ENCODE results near the gene CHRNA10. TPM values are rescaled to one million over a fixed set of nuclear protein-coding genes. Genes with fewer than 3 reads are reported as not detected.

Gene CHRNA10
- total RNA-seq, 1 experiment from 2014 or later: 0.28 TPM

GRCh38 chr11:3635641-3636375 is 35.4 kb downstream of the CHRNA10 start:
- no peak for DNase-seq (ENCODE audit: low spot score)

- no peak for DNase-seq (ENCODE audit: low spot score)
These were observed 39.0 kb downstream of the CHRNA10 start for GRCh38 chr11:3632070-3632660.

- DNase-seq (ENCODE audit: low spot score): peak; percentile 61
These were observed 39.9 kb downstream of the CHRNA10 start for GRCh38 chr11:3631331-3631730.

GRCh38 chr11:3627291-3627690 is 43.9 kb downstream of the CHRNA10 start:
- peak; percentile 98 for DNase-seq (ENCODE audit: low spot score)

GRCh38 chr11:3626250-3626960 is 44.8 kb downstream of the CHRNA10 start:
- peak; percentile 37 for DNase-seq (ENCODE audit: low spot score)

GRCh38 chr11:3623767-3624458 is 47.3 kb downstream of the CHRNA10 start:
- no peak for DNase-seq (ENCODE audit: low spot score)

GRCh38 chr11:3623121-3623520 is 48.1 kb downstream of the CHRNA10 start:
- no peak for DNase-seq (ENCODE audit: low spot score)

GRCh38 chr11:3622521-3622920 is 48.7 kb downstream of the CHRNA10 start:
- no peak for DNase-seq (ENCODE audit: low spot score)

- no peak for DNase-seq (ENCODE audit: low spot score)
These were observed 53.2 kb downstream of the CHRNA10 start for GRCh38 chr11:3617990-3618389.

GRCh38 chr11:3616721-3617460 is 54.3 kb downstream of the CHRNA10 start:
- DNase-seq (ENCODE audit: low spot score): no peak

GRCh38 chr11:3615998-3616397 is 55.2 kb downstream of the CHRNA10 start:
- no peak for DNase-seq (ENCODE audit: low spot score)

Other genes starting within 250 kb of the CHRNA10 start
- gene ART5, start 29.4 kb downstream of the CHRNA10 start, total RNA-seq (2014; rRNA removed; shearing (Covaris generic)): 0.31 TPM in 1 of 2 replicates, not detected in the other
- gene ART1, start 26.3 kb downstream of the CHRNA10 start, total RNA-seq (2014; rRNA removed; shearing (Covaris generic)): not detected in 2 replicates
- gene NUP98, start 126.2 kb upstream of the CHRNA10 start, total RNA-seq (2014; rRNA removed; shearing (Covaris generic)): 96.6 and 104 TPM in 2 replicates
- gene PGAP2, start 137.2 kb upstream of the CHRNA10 start, total RNA-seq (2014; rRNA removed; shearing (Covaris generic)): 15.4 and 16.6 TPM in 2 replicates
- gene RHOG, start 169.6 kb upstream of the CHRNA10 start, total RNA-seq (2014; rRNA removed; shearing (Covaris generic)): 40.6 and 50.9 TPM in 2 replicates
- 23.6 and 27.1 TPM in 2 replicates for gene STIM1, start 184.3 kb upstream of the CHRNA10 start, total RNA-seq (2014; rRNA removed; shearing (Covaris generic))

All from A172 (cell line).